BLaER1 (cell line): ENCODE measurements around the gene PARP3.
"Not testable (repeated sequence)": the region's sequence is repeated elsewhere in the genome, so short reads cannot be mapped to it uniquely, and the experiment has no call there.

Experiments used
- H3K27ac ChIP-seq: shearing (Covaris generic); formaldehyde crosslinking; 2 replicates; pipeline ENCODE4 v1.8.1; 2022
- H3K27me3 ChIP-seq: shearing (Covaris generic); formaldehyde crosslinking; 2 replicates; pipeline ENCODE4 v1.8.1; 2022
- H3K36me3 ChIP-seq: shearing (Covaris generic); formaldehyde crosslinking; 2 replicates; pipeline ENCODE4 v1.8.1; 2022
- H3K4me1 ChIP-seq: shearing (Covaris generic); formaldehyde crosslinking; 2 replicates; pipeline ENCODE4 v1.8.1; 2022
- H3K4me2 ChIP-seq: shearing (Covaris generic); formaldehyde crosslinking; 2 replicates; pipeline ENCODE4 v1.8.1; 2022
- H3K4me3 ChIP-seq: shearing (Covaris generic); formaldehyde crosslinking; 2 replicates; pipeline ENCODE4 v1.8.1; 2022
- H3K9ac ChIP-seq: shearing (Covaris generic); formaldehyde crosslinking; 2 replicates; pipeline ENCODE4 v1.8.1; 2022
- H3K9me3 ChIP-seq: shearing (Covaris generic); formaldehyde crosslinking; 2 replicates; pipeline ENCODE4 v1.8.1; 2022
- H4K20me1 ChIP-seq: shearing (Covaris generic); formaldehyde crosslinking; 2 replicates; pipeline ENCODE4 v1.8.1; 2022
- Cebpa-rat ChIP-seq: shearing (Covaris generic); IDR thresholded peaks from 2 replicates; pipeline ENCODE4 v1.8.1; 2022

Gene PARP3

GRCh38 chr3:51941798-51942602 is at the start of gene PARP3, which contains the start of gene RRP9:
Gene PARP3, plus strand, starts transcription at chr3:51942363. Its CDS starts 993 bp downstream, at chr3:51943356.
Gene RRP9, minus strand, starts transcription at chr3:51941904. Its CDS starts 37 bp downstream, at chr3:51941867.
- H3K27me3 ChIP-seq, result no peaks in the 10 kb centered on the region
- no peaks in the 10 kb centered on the region for H3K9me3 ChIP-seq
- H3K27ac ChIP-seq, result peak within 1 kb of the TSS; percentile 93

DNA sequence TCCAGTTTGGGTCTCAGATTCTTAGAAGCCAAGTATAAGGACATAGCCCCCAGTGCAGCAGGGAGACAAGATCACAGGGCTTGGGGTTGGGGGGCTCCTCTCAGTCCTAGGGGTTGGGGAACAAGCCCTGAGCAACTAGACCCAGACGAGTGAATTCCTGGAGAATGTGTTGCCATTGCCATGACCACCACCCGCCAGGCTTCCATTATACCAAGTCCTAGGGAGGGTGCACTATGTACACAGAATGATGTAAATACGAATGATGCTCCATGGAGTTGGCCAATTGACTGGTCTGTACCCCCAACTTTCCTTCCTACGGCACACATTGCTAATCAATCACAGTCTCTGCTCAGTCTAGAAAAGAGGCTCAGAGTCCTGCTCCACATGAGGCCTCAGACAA is 47.8 kb upstream of the PARP3 start:
- H3K9ac ChIP-seq, result no peak overlapping the region
- no peaks in the 10 kb centered on the region for H3K27me3 ChIP-seq
- H3K4me2 ChIP-seq, result no peak overlapping the region
- H3K4me3 ChIP-seq, result no peak overlapping the region
- no peaks in the 10 kb centered on the region for H4K20me1 ChIP-seq
- H3K4me1 ChIP-seq, result no peaks in the 10 kb centered on the region
- no peaks in the 10 kb centered on the region for H3K36me3 ChIP-seq
- no peak overlapping the region for H3K27ac ChIP-seq
- no peaks in the 10 kb centered on the region for H3K9me3 ChIP-seq
- no peak for TF ChIP-seq Cebpa-rat

More at GRCh38 chr3:51941798-51942602, at the start of gene PARP3, which contains the start of gene RRP9:
- Histone ChIP-seq H3K4me1 (peaks cover 55% of the 10 kb centered on the region), H3K4me2 (peak within 1 kb of the TSS; percentile 98), H4K20me1 (peaks cover 40% of the 10 kb centered on the region), H3K9ac (peak within 1 kb of the TSS; percentile 90), H3K4me3 (peak within 1 kb of the TSS; percentile 87), H3K36me3 (peaks cover 25% of the 10 kb centered on the region)
- TF ChIP-seq Cebpa-rat, result no peak

- H3K4me3 ChIP-seq, result no peak overlapping the region
- H3K27ac ChIP-seq, result no peak overlapping the region
- TF ChIP-seq Cebpa-rat, result no peak
- H3K9ac ChIP-seq, result no peak overlapping the region
- no peaks in the 10 kb centered on the region for H3K36me3 ChIP-seq
- no peaks in the 10 kb centered on the region for H3K9me3 ChIP-seq
- no peaks in the 10 kb centered on the region for H3K27me3 ChIP-seq
- no peaks in the 10 kb centered on the region for H3K4me1 ChIP-seq
- H4K20me1 ChIP-seq, result no peaks in the 10 kb centered on the region
- H3K4me2 ChIP-seq, result no peak overlapping the region
These were observed 47.2 kb upstream of the PARP3 start for GRCh38 chr3:51894939-51895338.

DNA sequence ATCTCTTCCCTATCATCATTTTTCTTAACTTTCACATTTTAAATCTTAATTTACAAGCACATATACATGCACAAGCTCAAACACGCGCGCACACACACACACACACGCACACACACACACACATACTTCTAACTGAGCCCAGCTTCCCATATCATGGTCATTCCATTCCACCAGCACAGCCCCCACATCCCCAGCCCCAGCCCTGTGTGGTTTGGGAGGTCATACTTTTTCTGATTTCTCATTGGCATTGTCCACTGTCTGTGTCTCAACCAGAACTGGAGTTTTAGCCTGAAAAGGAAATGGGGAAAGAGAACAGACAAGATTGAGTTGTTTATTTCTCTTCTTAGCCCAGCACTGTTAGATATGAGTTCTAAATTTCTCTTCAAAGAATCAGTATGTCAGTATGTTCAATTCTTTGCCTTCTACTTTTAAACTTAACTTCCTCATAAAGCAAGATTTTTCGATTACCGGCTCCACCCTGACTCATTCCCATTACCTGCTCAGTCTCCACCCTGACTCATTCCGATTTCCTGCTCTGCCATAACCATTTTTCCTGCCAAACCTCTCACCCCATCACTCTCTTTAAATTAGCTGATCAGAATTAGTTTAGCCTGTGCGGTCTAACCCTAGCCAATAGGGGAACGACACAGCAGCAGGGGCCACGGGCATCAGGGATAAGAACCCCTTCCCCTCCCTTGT is 45.4 kb upstream of the PARP3 start:
- Histone ChIP-seq H3K9me3 (no peaks in the 10 kb centered on the region), H3K4me3 (no peak overlapping the region), H3K4me1 (no peaks in the 10 kb centered on the region), H4K20me1 (no peaks in the 10 kb centered on the region), H3K27ac (no peak overlapping the region), H3K27me3 (no peaks in the 10 kb centered on the region), H3K4me2 (no peak overlapping the region), H3K9ac (no peak overlapping the region), H3K36me3 (no peaks in the 10 kb centered on the region)
- TF ChIP-seq Cebpa-rat, result no peak

- Histone ChIP-seq H3K27me3 (no peaks in the 10 kb centered on the region), H3K9ac (no peak overlapping the region)
- TF ChIP-seq Cebpa-rat, result no peak
These were observed 44.8 kb upstream of the PARP3 start for GRCh38 chr3:51897391-51897790.

GRCh38 chr3:51900043-51900442 is 42.1 kb upstream of the PARP3 start:
- H3K27me3 ChIP-seq, H3K4me1 ChIP-seq, H3K9ac ChIP-seq, H3K36me3 ChIP-seq, H3K4me3 ChIP-seq, H3K4me2 ChIP-seq, H4K20me1 ChIP-seq, H3K27ac ChIP-seq: not testable (repeated sequence)
- peaks cover 10% of the 10 kb centered on the region for H3K9me3 ChIP-seq

More at GRCh38 chr3:51897391-51897790, 44.8 kb upstream of the PARP3 start:
- Histone ChIP-seq H3K36me3 (no peaks in the 10 kb centered on the region), H3K27ac (no peak overlapping the region), H4K20me1 (no peaks in the 10 kb centered on the region), H3K4me2 (no peak overlapping the region), H3K9me3 (no peaks in the 10 kb centered on the region), H3K4me1 (no peaks in the 10 kb centered on the region), H3K4me3 (no peak overlapping the region)

DNA sequence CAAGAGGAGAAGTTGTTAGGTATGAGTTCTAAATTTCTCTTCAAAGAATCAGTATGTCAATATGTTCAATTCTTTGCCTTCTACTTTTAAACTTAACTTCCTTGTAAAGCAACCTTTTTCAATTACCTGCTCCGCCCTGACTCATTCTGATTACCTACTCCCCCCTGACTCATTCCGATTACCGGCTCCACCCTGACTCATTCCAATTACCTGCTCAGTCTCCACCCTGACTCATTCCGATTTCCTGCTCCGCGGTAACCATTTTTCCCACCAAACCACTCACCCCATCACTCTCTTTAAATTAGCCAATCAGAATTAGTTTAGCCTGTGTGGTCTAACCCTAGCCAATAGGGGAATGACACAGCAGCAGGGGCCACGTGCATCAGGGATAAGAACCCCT is 39.8 kb upstream of the PARP3 start:
- H3K4me2 ChIP-seq, H3K27ac ChIP-seq, H3K4me3 ChIP-seq, H3K4me1 ChIP-seq, H4K20me1 ChIP-seq, H3K36me3 ChIP-seq, H3K9ac ChIP-seq, H3K27me3 ChIP-seq: not testable (repeated sequence)
- peaks cover 29% of the 10 kb centered on the region for H3K9me3 ChIP-seq

DNA sequence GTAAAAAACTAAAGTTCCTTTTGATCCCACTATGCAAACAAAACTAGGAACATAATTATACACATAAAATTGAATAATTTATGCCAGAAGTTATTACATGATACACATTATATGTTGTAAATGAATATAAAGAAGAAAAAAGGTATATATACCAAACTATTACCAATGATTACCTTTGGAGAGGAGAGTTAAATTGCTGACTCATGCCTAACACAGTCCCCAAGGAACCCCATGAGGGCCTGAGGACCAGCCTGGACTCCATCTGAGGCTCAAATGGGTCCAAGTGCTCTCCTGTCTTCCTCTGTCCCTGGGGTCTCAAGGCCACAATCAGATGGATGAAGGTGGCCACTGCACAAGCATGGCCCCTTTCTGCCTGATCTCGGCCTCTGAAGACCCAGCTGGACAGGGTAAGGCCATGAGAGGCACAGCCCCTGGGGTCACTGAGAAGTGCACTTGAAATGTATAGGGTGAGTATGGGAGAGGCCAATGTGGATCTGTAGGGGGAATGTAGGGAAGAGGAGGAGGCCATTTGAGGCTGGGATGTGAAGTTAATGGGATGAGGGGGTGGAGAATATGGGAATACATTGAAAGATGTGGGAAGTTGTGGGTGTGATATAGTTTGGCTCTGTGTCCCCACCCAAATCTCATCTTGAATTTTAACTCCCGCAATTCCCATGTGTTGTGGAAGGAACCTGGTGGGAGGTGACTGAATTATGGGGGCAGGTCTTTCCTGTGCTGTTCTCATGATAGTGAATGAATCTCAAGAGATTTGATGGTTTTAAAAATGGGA is 37.9 kb upstream of the PARP3 start:
- H3K36me3 ChIP-seq, result no peaks in the 10 kb centered on the region
- no peak for TF ChIP-seq Cebpa-rat

GRCh38 chr3:51908026-51908425 is 34.1 kb upstream of the PARP3 start:
- 0 out of 2 replicates have a peak, but pooled peaks cover 5% of the 10 kb centered on the region for H3K4me1 ChIP-seq
- no peaks in the 10 kb centered on the region for H4K20me1 ChIP-seq
- H3K9ac ChIP-seq, result no peak overlapping the region
- H3K9me3 ChIP-seq, result peaks cover 58% of the 10 kb centered on the region
- H3K36me3 ChIP-seq, result no peaks in the 10 kb centered on the region
- no peaks in the 10 kb centered on the region for H3K27me3 ChIP-seq
- no peak overlapping the region for H3K27ac ChIP-seq
- TF ChIP-seq Cebpa-rat, result no peak
- no peak overlapping the region for H3K4me2 ChIP-seq
- H3K4me3 ChIP-seq, result no peak overlapping the region

More for the DNA sequence above, 37.9 kb upstream of the PARP3 start:
- Histone ChIP-seq H3K4me2 (no peak overlapping the region), H3K27me3 (no peaks in the 10 kb centered on the region), H3K4me3 (no peak overlapping the region), H3K9me3 (peaks cover 47% of the 10 kb centered on the region), H4K20me1 (no peaks in the 10 kb centered on the region), H3K4me1 (0 out of 2 replicates have a peak, but pooled peaks cover 5% of the 10 kb centered on the region), H3K27ac (no peak overlapping the region), H3K9ac (no peak overlapping the region)
